OCI-LY7 (cell line): ENCODE data around the gene SHF. TPM values are rescaled to one million over a fixed set of nuclear protein-coding genes. Genes with fewer than 3 reads are reported as not detected.
A peak's percentile ranks its signal among the peaks of the same experiment; 100 is the strongest.

Experiments used
- BruUV-seq: library from RNA; stranded (reverse); fragments of 400-500 nt; replicated peaks from 2 replicates; lab custom pipeline; 2021; lab: Mats Ljungman, UMichigan
- CTCF ChIA-PET: fragments of 300-600 bp; sonication (Branson Sonifier 250); formaldehyde crosslinking; loops from one replicate; lab custom pipeline; 2022; ENCODE audit warnings: antibody characterized with exemption; ENCODE audit not compliant: unreplicated experiment; lab: Charles Lee
- POLR2A ChIA-PET: fragments of 300-600 bp; sonication (Branson Sonifier 250); formaldehyde crosslinking; loops from one replicate; lab custom pipeline; 2022; ENCODE audit warnings: antibody characterized with exemption; lab: Charles Lee
- DNase-seq: peaks from one replicate; pipeline ENCODE4 v3.0.0-alpha.2; 2015; ENCODE audit warnings: low spot score
- H2AFZ ChIP-seq: fragments of 200-600 bp; sonication (generic), shearing (Covaris generic); 2 replicates; pipeline ENCODE4 v1.6.1; 2014; ENCODE audit warnings: mild to moderate bottlenecking, antibody characterized with exemption, low read length, moderate library complexity
- H3K27ac ChIP-seq: fragments of 200-600 bp; sonication (generic); 2 replicates; pipeline ENCODE4 v1.5.1; 2014; ENCODE audit warnings: mixed run types, low read depth, mild to moderate bottlenecking, moderate library complexity, low read length, inconsistent platforms; ENCODE audit not compliant: poor library complexity, severe bottlenecking
- H3K36me3 ChIP-seq: fragments of 200-600 bp; sonication (generic); 2 replicates; pipeline ENCODE4 v1.6.1; 2014; ENCODE audit warnings: mild to moderate bottlenecking, antibody characterized with exemption, low read length, moderate library complexity, mixed read lengths; ENCODE audit not compliant: insufficient read depth
- H3K4me1 ChIP-seq: fragments of 200-600 bp; sonication (generic); 2 replicates; pipeline ENCODE4 v1.5.1; 2014; ENCODE audit warnings: mild to moderate bottlenecking, low read length; ENCODE audit not compliant: insufficient read depth, poor library complexity, severe bottlenecking
- H3K4me2 ChIP-seq: fragments of 200-600 bp; sonication (generic); 2 replicates; pipeline ENCODE4 v1.6.1; 2014; ENCODE audit warnings: mild to moderate bottlenecking, low read length
- H3K4me3 ChIP-seq: fragments of 200-600 bp; sonication (generic); 2 replicates; pipeline ENCODE4 v1.5.1; 2014; ENCODE audit warnings: mild to moderate bottlenecking, low read depth, low read length; ENCODE audit not compliant: poor library complexity, severe bottlenecking
- H3K79me2 ChIP-seq: fragments of 200-600 bp; sonication (generic); 2 replicates; pipeline ENCODE4 v1.6.1; 2016; ENCODE audit warnings: low read depth, mild to moderate bottlenecking, low read length, moderate library complexity, mixed read lengths; ENCODE audit not compliant: insufficient read depth
- H3K9me2 ChIP-seq: fragments of 200-600 bp; sonication (generic); 2 replicates; pipeline ENCODE4 v1.6.1; 2016; ENCODE audit warnings: mild to moderate bottlenecking, low read length, mixed read lengths; ENCODE audit not compliant: insufficient read depth
- H3K9me3 ChIP-seq: fragments of 200-600 bp; sonication (generic); 2 replicates; pipeline ENCODE4 v1.6.1; 2014; ENCODE audit warnings: mild to moderate bottlenecking, mixed run types, low read length, mixed read lengths
- H4K20me1 ChIP-seq: fragments of 200-600 bp; sonication (generic); 2 replicates; pipeline ENCODE4 v1.6.1; 2014; ENCODE audit warnings: mild to moderate bottlenecking, antibody characterized with exemption, low read length, moderate library complexity, mixed read lengths; ENCODE audit not compliant: insufficient read depth
- CTCF ChIP-seq: fragments of 200-600 bp; sonication (generic); conservative IDR thresholded peaks from 2 replicates; pipeline ENCODE4 v1.5.1; 2014; ENCODE audit warnings: mild to moderate bottlenecking, antibody characterized with exemption, low read length, moderate library complexity, mixed read lengths
- EZH2phosphoT487 ChIP-seq: fragments of 200-600 bp; sonication (generic); IDR thresholded peaks from 2 replicates; pipeline ENCODE4 v1.6.1; 2018; ENCODE audit warnings: low read depth, borderline replicate concordance, mild to moderate bottlenecking, mixed run types, antibody characterized with exemption, low read length, moderate library complexity, mixed read lengths
- intact Hi-C: fragments of 100-400 bp; cut with micrococcal nuclease; formaldehyde crosslinking; loops from one replicate; pipeline ENCODE4 v1.10.0; 2022; ENCODE audit not compliant: unreplicated experiment
- total RNA-seq, 2 experiments: library from RNA; depleted of rRNA in 1 of 2; stranded (reverse); fragments of >200 nt in 1 of 2; shearing (Covaris generic) in 1 of 2; gene quantifications; 2 replicates each; pipeline ENCODE4 v1.2.3, GENCODE V29; 2014 to 2022

Gene SHF
- total RNA-seq, 2 experiments from 2014 or later: 2.5 to 5.7 TPM

GRCh38 chr15:45198337-45199135, 10.8 kb upstream of the SHF start:
- peak overlapping the region; percentile 88 for H3K4me2 ChIP-seq
- no peaks in the 10 kb centered on the region for H3K79me2 ChIP-seq
- H3K4me3 ChIP-seq: peak overlapping the region; percentile 85
- H3K9me2 ChIP-seq: no peaks in the 10 kb centered on the region
- H3K9me3 ChIP-seq: no peaks in the 10 kb centered on the region
- H2AFZ ChIP-seq: peak overlapping the region; percentile 78
- intact Hi-C loops: no loop called here
- no peaks in the 10 kb centered on the region for H4K20me1 ChIP-seq
- BruUV-seq: TSS peak; percentile 65
- H3K4me1 ChIP-seq: peaks cover 31% of the 10 kb centered on the region
- CTCF ChIA-PET: interaction anchor here (0.5 kb wide), 1 partner anchor 29 kb away, joined by 3 read pairs; no protein-coding TSS in a partner anchor
- peak; percentile 95 for DNase-seq
- TF ChIP-seq EZH2phosphoT487: no peak
- peak; percentile 85 for TF ChIP-seq CTCF
- peak overlapping the region; percentile 76 for H3K27ac ChIP-seq
- POLR2A ChIA-PET: interaction anchor here (0.6 to 2.9 kb wide), 7 partner anchors 10 to 390 kb away, joined by 3 to 10 read pairs (median 3); a partner anchor contains a TSS
- no peaks in the 10 kb centered on the region for H3K36me3 ChIP-seq

- H4K20me1 ChIP-seq: no peaks in the 10 kb centered on the region
- no TSS peak for BruUV-seq
- H3K36me3 ChIP-seq: no peaks in the 10 kb centered on the region
- H3K4me1 ChIP-seq: peaks cover 31% of the 10 kb centered on the region
- H2AFZ ChIP-seq: peak overlapping the region; percentile 78
- intact Hi-C loops: no loop called here
- no peak for TF ChIP-seq EZH2phosphoT487
- ChIA-PET POLR2A (interaction anchor here (0.7 to 1.0 kb wide), 4 partner anchors 8 to 30 kb away, joined by 3 to 8 read pairs (median 5); no protein-coding TSS in a partner anchor), CTCF (no interaction called here)
- peak overlapping the region; percentile 76 for H3K27ac ChIP-seq
- H3K4me3 ChIP-seq: peak overlapping the region; percentile 85
- no peak for DNase-seq
- no peaks in the 10 kb centered on the region for H3K9me2 ChIP-seq
- H3K79me2 ChIP-seq: no peaks in the 10 kb centered on the region
- H3K4me2 ChIP-seq: peak overlapping the region; percentile 77
- H3K9me3 ChIP-seq: no peaks in the 10 kb centered on the region
These were observed 9.7 kb upstream of the SHF start for GRCh38 chr15:45197512-45197911.

- no TSS peak for BruUV-seq
- Histone ChIP-seq H3K9me3 (no peaks in the 10 kb centered on the region), H3K4me1 (peaks cover 11% of the 10 kb centered on the region), H3K36me3 (no peaks in the 10 kb centered on the region), H4K20me1 (no peaks in the 10 kb centered on the region), H3K4me2 (peak overlapping the region; percentile 63), H3K4me3 (peak overlapping the region; percentile 70), H3K79me2 (no peaks in the 10 kb centered on the region), H3K9me2 (no peaks in the 10 kb centered on the region), H2AFZ (peak overlapping the region; percentile 39; the same call in 1 of the 2 replicates), H3K27ac (no peak overlapping the region)
- TF ChIP-seq EZH2phosphoT487: no peak
- TF ChIP-seq CTCF: no peak
- ChIA-PET CTCF (no interaction called here), POLR2A (interaction anchor here (0.8 kb wide), 1 partner anchor 23 kb away, joined by 3 read pairs; no protein-coding TSS in a partner anchor)
- intact Hi-C loops: no loop called here
- DNase-seq: no peak
These were observed 230 bp downstream of the SHF start for GRCh38 chr15:45187578-45187893.
